T-helper 2 cell treated with Interferon-gamma antibody and Interleukin-4, amounts not matched to agents 100 ng/mL and 5 ng/mL, for 36 hours (primary cell): Measurements from ENCODE around the gene NETO1. TPM values are rescaled to one million over a fixed set of nuclear protein-coding genes. Genes with fewer than 3 reads are reported as not detected.

Source experiments
- intact Hi-C: fragments of 100-400 bp; cut with micrococcal nuclease; formaldehyde crosslinking; loops from one replicate; pipeline ENCODE4 v1.15.1; 2023
- total RNA-seq: library from RNA; stranded (reverse); gene quantifications from 2 replicates; pipeline ENCODE4 v1.2.3, GENCODE V29; 2022

Gene NETO1
- total RNA-seq, 1 donor from 2014 or later: not detected

GRCh38 chr18:72846736-72847533, 20.9 kb downstream of the NETO1 start:
- intact Hi-C loops: no loop called here

GRCh38 chr18:72843743-72844142, 24.0 kb downstream of the NETO1 start:
- intact Hi-C loops: no loop called here

DNA sequence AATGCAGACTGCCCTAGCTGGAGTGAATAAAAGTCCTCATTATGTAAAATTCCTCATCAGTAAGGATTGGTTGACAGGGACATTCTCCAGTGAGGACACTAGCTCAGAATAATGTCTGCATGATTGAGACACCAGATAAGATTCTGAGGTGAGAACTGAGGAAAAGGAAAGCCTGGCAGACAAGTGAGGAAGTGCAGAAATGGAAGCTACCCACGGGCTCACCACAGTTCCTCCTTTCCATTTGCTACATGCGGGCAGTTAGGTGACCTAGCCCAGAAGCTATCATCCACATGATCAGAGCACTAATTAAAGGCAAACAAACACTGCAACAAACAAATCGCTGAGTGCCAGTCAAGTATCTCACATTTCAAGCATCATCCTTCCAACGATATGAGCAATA, 27.7 kb downstream of the NETO1 start:
- intact Hi-C loops: no loop called here

- intact Hi-C loops: no loop called here
These were observed 33.1 kb downstream of the NETO1 start for GRCh38 chr18:72834731-72835130.

DNA sequence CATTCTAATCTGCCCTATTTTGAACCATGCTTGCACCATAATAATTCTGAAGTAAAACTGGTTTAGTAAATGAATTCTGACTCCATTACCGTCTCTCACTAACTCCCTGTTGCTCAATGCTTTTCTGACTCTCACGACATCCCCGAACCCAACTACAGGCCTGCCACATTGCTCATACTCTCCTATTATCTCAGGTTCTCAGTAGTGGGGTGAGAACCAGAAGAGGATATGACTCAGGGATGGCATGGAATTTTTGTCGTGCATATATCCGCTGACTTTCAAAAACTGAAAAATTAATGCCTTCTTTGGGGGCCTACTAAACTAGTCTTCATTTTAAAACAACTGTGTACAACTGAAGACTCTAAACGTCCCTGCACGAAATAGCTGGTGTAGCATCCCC, 34.3 kb downstream of the NETO1 start:
- intact Hi-C loops: no loop called here

DNA sequence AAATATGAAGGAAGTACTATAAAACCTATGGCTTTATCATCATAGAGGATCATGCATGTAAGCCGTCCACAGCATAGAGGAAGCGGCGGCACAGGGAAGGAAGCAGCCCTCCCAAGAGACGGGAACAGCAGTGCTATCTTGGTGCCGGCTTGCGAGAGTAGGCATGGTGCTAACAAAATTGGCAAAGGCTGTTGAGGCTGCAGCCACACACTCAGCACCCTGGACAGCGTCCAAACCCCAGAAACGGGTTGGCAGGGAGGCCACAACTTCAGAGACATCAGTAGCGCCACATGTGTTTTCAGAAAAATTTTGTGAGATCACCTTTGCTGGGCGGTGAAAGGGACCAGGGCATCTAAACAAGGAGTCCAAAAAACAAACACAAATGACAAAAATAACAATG, 37.7 kb downstream of the NETO1 start:
- intact Hi-C loops: no loop called here

- intact Hi-C loops: no loop called here
These were observed 39.2 kb downstream of the NETO1 start for GRCh38 chr18:72828601-72829000.

DNA sequence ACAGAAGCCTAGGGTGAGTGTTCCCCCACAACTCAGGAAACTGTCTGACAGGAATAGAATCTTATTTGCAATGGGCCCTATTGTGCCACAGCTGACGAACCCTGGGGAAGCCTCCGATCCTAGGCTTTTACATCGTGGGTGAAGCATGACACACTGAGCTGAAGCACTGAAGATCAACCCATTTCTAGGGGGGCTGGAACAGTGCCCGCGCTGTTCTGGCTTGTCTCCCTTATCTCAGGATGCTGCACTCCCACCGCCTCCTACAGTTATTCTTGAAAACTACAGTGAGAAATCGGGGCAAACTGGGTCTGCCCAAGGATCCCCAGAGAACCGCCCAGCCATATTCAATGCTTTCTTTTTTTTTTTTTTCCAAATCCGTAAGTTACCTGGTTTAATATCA, 41.1 kb downstream of the NETO1 start:
- intact Hi-C loops: no loop called here

- intact Hi-C loops: no loop called here
These were observed 44.4 kb downstream of the NETO1 start for GRCh38 chr18:72823345-72823744.

GRCh38 chr18:72822202-72822601, 45.6 kb downstream of the NETO1 start:
- intact Hi-C loops: no loop called here

DNA sequence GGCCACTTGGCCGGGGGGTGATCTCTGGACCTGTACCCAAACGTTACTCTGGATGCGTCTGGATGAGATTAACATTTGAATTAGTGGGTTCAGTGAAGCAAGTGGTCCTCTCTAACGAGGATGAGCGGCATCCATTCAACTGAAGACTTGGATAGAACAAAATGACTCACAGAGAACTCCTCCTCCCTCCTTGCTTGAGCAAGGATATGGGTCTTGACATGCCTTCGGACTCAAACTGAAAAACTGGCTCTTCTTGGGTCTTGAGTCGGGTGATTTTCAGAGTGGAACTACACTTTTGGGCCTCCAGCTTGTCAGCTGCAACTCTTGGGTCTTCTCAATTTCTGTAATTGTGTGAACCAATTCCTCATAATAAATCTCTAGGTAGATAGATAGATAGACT, 47.2 kb downstream of the NETO1 start:
- intact Hi-C loops: no loop called here

DNA sequence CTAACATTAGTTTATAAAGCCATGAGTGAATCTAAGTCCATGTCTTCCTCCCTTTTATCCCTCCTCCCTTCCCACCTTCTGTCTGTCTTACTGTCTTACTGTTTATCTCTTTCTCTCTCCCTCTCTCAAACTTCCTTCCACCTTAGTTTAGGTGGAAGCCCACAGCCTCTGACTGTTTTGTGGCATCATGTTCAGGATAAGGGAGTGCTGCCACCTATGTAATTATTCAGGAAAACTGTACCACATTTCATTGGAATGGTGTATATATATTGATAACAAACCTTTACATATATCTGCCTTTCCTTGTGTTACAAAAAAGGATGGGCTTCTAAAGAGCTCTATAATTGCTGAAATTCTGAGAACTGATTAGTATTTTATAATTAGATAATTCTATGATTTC, 48.7 kb downstream of the NETO1 start:
- intact Hi-C loops: no loop called here

DNA sequence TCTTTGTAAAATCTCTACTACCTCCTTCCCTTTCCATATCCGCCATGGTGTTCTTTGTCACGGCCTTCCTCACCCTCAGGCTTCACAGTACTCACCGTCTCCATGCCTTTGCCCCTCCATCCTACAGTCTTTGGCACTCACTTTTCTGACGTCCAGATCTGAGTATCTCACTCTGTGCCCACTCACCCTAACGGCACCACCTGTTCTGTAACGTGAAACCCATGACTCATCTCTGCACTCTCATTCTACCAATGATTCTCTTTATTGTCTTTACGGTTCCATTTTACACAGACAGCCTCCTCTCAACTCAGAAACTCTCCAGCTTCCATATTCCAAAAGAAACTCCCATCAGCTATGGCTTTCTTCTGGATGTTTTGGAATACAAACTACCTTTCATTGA, 56.7 kb downstream of the NETO1 start:
- intact Hi-C loops: no loop called here

GRCh38 chr18:72808680-72809079, 59.1 kb downstream of the NETO1 start:
- intact Hi-C loops: no loop called here

DNA sequence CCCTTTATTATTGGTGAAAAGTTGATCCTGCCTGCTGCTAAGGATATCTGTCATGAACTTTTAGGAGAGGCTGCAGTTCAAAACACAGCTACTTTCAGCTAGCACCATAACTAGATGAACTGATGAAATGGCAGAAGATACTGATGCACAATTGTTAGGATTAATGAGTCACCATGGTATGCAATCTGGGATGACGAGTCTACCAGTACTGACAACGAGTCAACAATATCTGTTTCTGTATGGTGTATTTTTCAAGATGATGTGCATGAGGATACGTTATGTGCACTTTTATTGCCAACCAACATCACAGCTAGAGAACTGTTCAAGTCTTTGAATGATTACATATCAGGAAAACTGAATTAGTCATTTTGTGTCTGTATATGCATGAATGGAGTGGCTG, 68.7 kb downstream of the NETO1 start:
- intact Hi-C loops: no loop called here

GRCh38 chr18:72783530-72783929, 84.3 kb downstream of the NETO1 start:
- intact Hi-C loops: no loop called here

- intact Hi-C loops: no loop called here
These were observed 92.9 kb downstream of the NETO1 start for GRCh38 chr18:72774914-72775313.

DNA sequence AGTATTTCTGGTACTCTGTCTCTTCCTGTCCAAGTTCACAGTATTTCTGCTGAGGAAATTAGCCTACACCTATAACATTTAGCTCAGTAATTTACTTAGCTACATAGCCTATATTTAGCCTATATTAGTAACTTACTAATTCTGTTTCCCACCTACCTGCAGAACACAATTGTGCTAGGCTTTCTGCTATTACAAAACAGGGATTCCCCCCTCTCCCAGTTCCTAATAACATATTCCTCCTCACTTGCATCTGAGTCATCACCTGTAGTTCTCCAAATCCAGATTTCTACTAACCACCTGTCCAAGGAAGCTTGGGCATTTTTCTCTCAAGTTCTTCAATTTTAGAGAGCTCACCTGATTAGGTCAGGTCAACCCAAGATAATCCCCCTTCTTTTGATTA, 94.9 kb downstream of the NETO1 start:
- intact Hi-C loops: no loop called here

DNA sequence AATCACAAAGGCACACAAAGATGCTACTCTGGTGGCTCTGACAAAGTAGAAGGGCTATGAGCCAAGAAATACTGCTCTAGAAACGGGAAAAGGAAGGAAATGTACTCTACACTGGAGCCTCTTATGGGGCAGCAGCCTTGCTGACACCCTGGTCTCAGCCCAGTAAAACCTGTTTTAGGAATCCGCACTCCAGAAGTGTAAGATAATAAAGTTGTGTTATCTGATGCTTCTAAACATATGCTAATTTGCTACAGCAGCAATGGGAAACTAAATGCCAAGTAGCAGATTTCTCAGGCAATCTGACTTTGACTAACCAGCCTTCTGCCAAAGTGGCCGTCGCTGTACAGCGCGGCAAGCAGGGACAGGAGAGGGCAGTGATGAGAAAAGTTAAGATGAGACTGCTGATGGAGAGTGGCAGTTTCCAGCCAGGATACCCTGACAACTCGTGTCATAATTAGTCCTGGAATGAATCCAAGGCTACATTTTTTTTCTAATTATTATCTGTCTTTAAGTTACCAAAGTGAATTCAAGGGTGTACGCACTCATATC, 99.0 kb downstream of the NETO1 start:
- intact Hi-C loops: no loop called here

GRCh38 chr18:72762515-72763122, 105.2 kb downstream of the NETO1 start:
- intact Hi-C loops: loop anchor here (2.0 to 5.0 kb wide), 2 partner anchors 1354 to 1580 kb away; no protein-coding TSS in a partner anchor

- intact Hi-C loops: no loop called here
These were observed 115.6 kb downstream of the NETO1 start for GRCh38 chr18:72752220-72752619.

- intact Hi-C loops: no loop called here
These were observed 125.8 kb downstream of the NETO1 start for GRCh38 chr18:72742002-72742401.

GRCh38 chr18:72738136-72738535, 129.7 kb downstream of the NETO1 start:
- intact Hi-C loops: no loop called here
